ENCODE measurements around the gene TPMT.

Gene TPMT

GRCh38 chr6:18121580-18122127 lies 33.2 kb downstream of the TPMT start:
- DNase-seq (ENCODE audit: low read depth, low spot score): no peak
- TF ChIP-seq, protein P1, sequence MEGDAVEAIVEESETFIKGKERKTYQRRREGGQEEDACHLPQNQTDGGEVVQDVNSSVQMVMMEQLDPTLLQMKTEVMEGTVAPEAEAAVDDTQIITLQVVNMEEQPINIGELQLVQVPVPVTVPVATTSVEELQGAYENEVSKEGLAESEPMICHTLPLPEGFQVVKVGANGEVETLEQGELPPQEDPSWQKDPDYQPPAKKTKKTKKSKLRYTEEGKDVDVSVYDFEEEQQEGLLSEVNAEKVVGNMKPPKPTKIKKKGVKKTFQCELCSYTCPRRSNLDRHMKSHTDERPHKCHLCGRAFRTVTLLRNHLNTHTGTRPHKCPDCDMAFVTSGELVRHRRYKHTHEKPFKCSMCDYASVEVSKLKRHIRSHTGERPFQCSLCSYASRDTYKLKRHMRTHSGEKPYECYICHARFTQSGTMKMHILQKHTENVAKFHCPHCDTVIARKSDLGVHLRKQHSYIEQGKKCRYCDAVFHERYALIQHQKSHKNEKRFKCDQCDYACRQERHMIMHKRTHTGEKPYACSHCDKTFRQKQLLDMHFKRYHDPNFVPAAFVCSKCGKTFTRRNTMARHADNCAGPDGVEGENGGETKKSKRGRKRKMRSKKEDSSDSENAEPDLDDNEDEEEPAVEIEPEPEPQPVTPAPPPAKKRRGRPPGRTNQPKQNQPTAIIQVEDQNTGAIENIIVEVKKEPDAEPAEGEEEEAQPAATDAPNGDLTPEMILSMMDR (IDR thresholded peaks at IDR 0.05; ENCODE audit: insufficient read depth, low read length, missing control alignments): no peak
- H3K4me3 ChIP-seq (ENCODE audit: low read depth, low read length): peak overlapping the region; percentile 62; the same call in 1 of the 2 replicates
- CTCF ChIA-PET: interaction anchor here (0.6 to 7.6 kb wide), 38 partner anchors 8 to 385 kb away, joined by 3 to 73 read pairs (median 4); partner anchors contain the start of gene KIF13A
- POLR2A ChIA-PET: interaction anchor here (1.0 kb wide), 1 partner anchor 31 kb away, joined by 3 read pairs; no protein-coding TSS in a partner anchor

GRCh38 chr6:18119236-18119635 lies 35.6 kb downstream of the TPMT start:
- DNase-seq (ENCODE audit: low read depth, low spot score): no peak
- POLR2A ChIA-PET: no interaction called here
- no peak overlapping the region for H3K4me3 ChIP-seq (ENCODE audit: low read depth, low read length)
- CTCF ChIA-PET: interaction anchor here (0.7 to 7.6 kb wide), 3 partner anchors 11 to 301 kb away, joined by 3 to 73 read pairs (median 6); no protein-coding TSS in a partner anchor
- TF ChIP-seq, protein P1 (IDR thresholded peaks at IDR 0.05; ENCODE audit: insufficient read depth, low read length, missing control alignments): no peak

- no peak overlapping the region for H3K4me3 ChIP-seq (ENCODE audit: low read depth, low read length)
- TF ChIP-seq, protein P1 (IDR thresholded peaks at IDR 0.05; ENCODE audit: insufficient read depth, low read length, missing control alignments): no peak
- ChIA-PET CTCF (interaction anchor here (1.5 to 7.6 kb wide), 2 partner anchors 10 to 300 kb away, joined by 6 to 73 read pairs; no protein-coding TSS in a partner anchor), POLR2A (no interaction called here)
- no peak for DNase-seq (ENCODE audit: low read depth, low spot score)
Measured at GRCh38 chr6:18118330-18118729, 36.5 kb downstream of the TPMT start.

GRCh38 chr6:18117136-18117535 lies 37.7 kb downstream of the TPMT start:
- no peak for DNase-seq (ENCODE audit: low read depth, low spot score)
- no peak overlapping the region for H3K4me3 ChIP-seq (ENCODE audit: low read depth, low read length)
- ChIA-PET CTCF (interaction anchor here (1.1 kb wide), 1 partner anchor 10 kb away, joined by 3 read pairs; no protein-coding TSS in a partner anchor), POLR2A (no interaction called here)
- TF ChIP-seq, protein P1 (IDR thresholded peaks at IDR 0.05; ENCODE audit: insufficient read depth, low read length, missing control alignments): no peak

DNA sequence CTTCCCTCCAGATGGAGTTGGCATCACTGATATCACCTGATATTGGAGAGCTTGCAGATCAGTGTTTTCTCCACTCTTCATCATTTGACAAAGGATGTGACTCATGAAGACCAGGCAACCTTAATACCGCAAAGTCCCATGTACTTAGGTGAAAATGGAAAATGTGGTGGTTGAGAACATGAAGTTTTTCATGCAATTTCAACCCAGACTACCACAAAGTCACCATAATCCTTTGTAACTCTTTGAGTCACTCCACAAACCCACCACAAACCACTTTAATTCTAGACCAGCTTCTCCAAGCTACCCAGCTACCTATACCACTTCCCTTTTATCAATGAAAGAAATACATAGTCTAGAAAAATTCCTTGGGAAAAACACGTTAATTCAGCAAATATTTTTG lies 39.5 kb downstream of the TPMT start:
- CTCF ChIA-PET: interaction anchor here (2.7 kb wide), 1 partner anchor 10 kb away, joined by 7 read pairs; no protein-coding TSS in a partner anchor
- TF ChIP-seq, protein P1 (IDR thresholded peaks at IDR 0.05; ENCODE audit: insufficient read depth, low read length, missing control alignments): no peak
- H3K4me3 ChIP-seq (ENCODE audit: low read depth, low read length): no peak overlapping the region
- no peak for DNase-seq (ENCODE audit: low read depth, low spot score)
- POLR2A ChIA-PET: no interaction called here

- TF ChIP-seq, protein P1 (IDR thresholded peaks at IDR 0.05; ENCODE audit: insufficient read depth, low read length, missing control alignments): no peak
- DNase-seq (ENCODE audit: low read depth, low spot score): no peak
- CTCF ChIA-PET: no interaction called here
- POLR2A ChIA-PET: no interaction called here
- H3K4me3 ChIP-seq (ENCODE audit: low read depth, low read length): no peak overlapping the region
Measured at GRCh38 chr6:18110162-18110561, 44.7 kb downstream of the TPMT start.
